ENCODE data around the gene OR4N2.
"Not testable (repeated sequence)": the region's sequence is repeated elsewhere in the genome, so short reads cannot be mapped to it uniquely, and the experiment has no call there.

- TF ChIP-seq REST (IDR thresholded peaks at IDR 0.05; ENCODE audit: insufficient read depth in 1 of 2, low read depth in 2 of 2, low read length in 1 of 2); CTCF (IDR thresholded peaks at IDR 0.05); TCF7L2 (IDR thresholded peaks at IDR 0.05; ENCODE audit: low read depth, low read length); POLR2AphosphoS5 (IDR thresholded peaks at IDR 0.05; ENCODE audit: low read depth, low read length); SIN3A (IDR thresholded peaks at IDR 0.05; ENCODE audit: borderline replicate concordance, insufficient read depth, low read depth, low read length): not testable (repeated sequence)
Observed at GRCh38 chr14:19803470-19803869, at the start of gene OR4N2.
